Gastroesophageal sphincter (tissue), 4 donors: ENCODE data around the gene ADAMTS4. TPM values are rescaled to one million over a fixed set of nuclear protein-coding genes. Genes with fewer than 3 reads are reported as not detected.

Experiments
- ATAC-seq: fragments of 150-250 bp; one replicate; pipeline ENCODE4 v1.9.1; 2016; ENCODE audit warnings: mild to moderate bottlenecking, moderate library complexity
- H3K27ac ChIP-seq, 4 donors: fragments of 200-600 bp; sonication (generic) in 3 of 4; 1 replicate in 3 of 4; 2 replicates in 1 of 4; pipeline ENCODE4 v1.5.1; 2016 to 2019
- H3K27me3 ChIP-seq: fragments of 200-600 bp; sonication (generic); one replicate; pipeline ENCODE4 v1.5.1; 2019
- H3K36me3 ChIP-seq, 2 donors: fragments of 200-600 bp; sonication (generic); one replicate each; pipeline ENCODE4 v1.5.1; 2019; ENCODE audit warnings: control low read depth in 1 of 2
- H3K4me1 ChIP-seq, 3 donors: fragments of 200-600 bp; sonication (generic); 1 replicate in 2 of 3; 2 replicates in 1 of 3; pipeline ENCODE4 v1.5.1; 2016 to 2019; ENCODE audit warnings: control low read depth in 2 of 3
- H3K4me3 ChIP-seq, 2 donors: fragments of 200-600 bp; sonication (generic); one replicate each; pipeline ENCODE4 v1.5.1; 2019; ENCODE audit warnings: mild to moderate bottlenecking in 1 of 2, moderate library complexity in 1 of 2
- H3K9me3 ChIP-seq, 3 donors: fragments of 200-600 bp; sonication (generic); one replicate each; pipeline ENCODE4 v1.5.1; 2017 to 2019; ENCODE audit warnings: control low read depth in 2 of 3
- CTCF ChIP-seq, 4 experiments: fragments of 200-600 bp in 2 of 4; fragments of 450-650 bp in 2 of 4; sonication (generic) in 1 of 4; IDR thresholded peaks; one replicate each; pipeline ENCODE4 v1.5.1; 2017 to 2019; ENCODE audit warnings: antibody characterized with exemption in 4 of 4, mild to moderate bottlenecking in 2 of 4, moderate library complexity in 2 of 4
- EP300 ChIP-seq: sonication (generic); formaldehyde crosslinking; IDR thresholded peaks from one replicate; pipeline ENCODE4 v1.6.1; 2017; ENCODE audit warnings: antibody characterized with exemption, mild to moderate bottlenecking
- POLR2A ChIP-seq, 2 donors: fragments of 450-650 bp; IDR thresholded peaks; one replicate each; pipeline ENCODE4 v1.6.1; 2017; ENCODE audit warnings: antibody characterized with exemption in 2 of 2, mild to moderate bottlenecking in 2 of 2, moderate library complexity in 1 of 2
- POLR2AphosphoS5 ChIP-seq: sonication (generic); formaldehyde crosslinking; IDR thresholded peaks from one replicate; pipeline ENCODE4 v1.6.1; 2017; ENCODE audit warnings: antibody characterized with exemption
- WGBS, 2 donors: methylation state at CpG; one replicate each; pipeline ENCODE4 v1.1.5; 2018; ENCODE audit warnings: low coverage in 1 of 2; 5-methylcytosine and 5-hydroxymethylcytosine counted together
- total RNA-seq, 4 donors: library from RNA; depleted of rRNA; stranded (reverse); fragments of >200 nt; gene quantifications; one replicate each; pipeline ENCODE4 v1.1.0, GENCODE V29; 2016

Gene ADAMTS4
- total RNA-seq, 4 donors from 2014 or later, result 3.7 to 60.6 (median 6.7) TPM

GRCh38 chr1:161198194-161198896 is 509 bp downstream of the ADAMTS4 start:
- Histone ChIP-seq H3K27ac (peak overlapping the region; percentile 2 to 96 (median 95)), H3K9me3 (no peaks in the 10 kb centered on the region), H3K27me3 (no peaks in the 10 kb centered on the region), H3K4me1 (peaks cover 0 to 91% (median 46%) of the 10 kb centered on the region in 3 donors), H3K36me3 (peaks cover 0 to 4% of the 10 kb centered on the region in 2 donors), H3K4me3 (peak overlapping the region; percentile 0 to 50)
- TF ChIP-seq POLR2A (IDR thresholded peaks at IDR 0.05) (no peak), EP300 (no peak), POLR2AphosphoS5 (no peak), CTCF (IDR thresholded peaks at IDR 0.05) (no peak)
- WGBS, 2 donors, result no CpG with 5 or more reads among the region's 20 CpGs
- no peak for ATAC-seq

GRCh38 chr1:161197560-161198193 is 1.2 kb downstream of the ADAMTS4 start:
- TF ChIP-seq CTCF (IDR thresholded peaks at IDR 0.05) (no peak), POLR2A (IDR thresholded peaks at IDR 0.05) (no peak), POLR2AphosphoS5 (no peak), EP300 (no peak)
- 41 to 43% methylated on average over 4 to 5 of the region's 11 CpGs for WGBS, 2 donors
- peaks cover 0 to 91% (median 46%) of the 10 kb centered on the region in 3 donors for H3K4me1 ChIP-seq
- no peaks in the 10 kb centered on the region for H3K27me3 ChIP-seq
- H3K9me3 ChIP-seq, result no peaks in the 10 kb centered on the region
- no peak for ATAC-seq
- peak overlapping the region in 3 of 4 donors; percentile 94 to 96 (median 96) for H3K27ac ChIP-seq
- H3K36me3 ChIP-seq, result peaks cover 0 to 3% of the 10 kb centered on the region in 2 donors
- peak overlapping the region in 1 of 2 donors; percentile 50 for H3K4me3 ChIP-seq

GRCh38 chr1:161196521-161197451 is 2.1 kb downstream of the ADAMTS4 start:
- TF ChIP-seq EP300 (no peak), CTCF (IDR thresholded peaks at IDR 0.05) (no peak), POLR2A (IDR thresholded peaks at IDR 0.05) (no peak), POLR2AphosphoS5 (no peak)
- no peaks in the 10 kb centered on the region for H3K9me3 ChIP-seq
- H3K4me3 ChIP-seq, result peak overlapping the region in 1 of 2 donors; percentile 50
- WGBS, 2 donors, result 19 to 27% methylated on average over 3 to 7 of the region's 27 CpGs
- H3K36me3 ChIP-seq, result peaks cover 0 to 8% of the 10 kb centered on the region in 2 donors
- H3K27ac ChIP-seq, result peak overlapping the region in 3 of 4 donors; percentile 94 to 96 (median 96)
- H3K4me1 ChIP-seq, result peaks cover 0 to 95% (median 46%) of the 10 kb centered on the region in 3 donors
- H3K27me3 ChIP-seq, result no peaks in the 10 kb centered on the region
- ATAC-seq, result no peak

GRCh38 chr1:161196111-161196510 is 2.7 kb downstream of the ADAMTS4 start:
- H3K27me3 ChIP-seq, result no peaks in the 10 kb centered on the region
- no peaks in the 10 kb centered on the region for H3K9me3 ChIP-seq
- ATAC-seq, result no peak
- 89 to 100% methylated on average over 1 to 4 of the region's 7 CpGs for WGBS, 2 donors
- peaks cover 0 to 89% (median 42%) of the 10 kb centered on the region in 3 donors for H3K4me1 ChIP-seq
- peak overlapping the region in 1 of 2 donors; percentile 50 for H3K4me3 ChIP-seq
- H3K27ac ChIP-seq, result peak overlapping the region in 3 of 4 donors; percentile 94 to 96 (median 96)
- TF ChIP-seq EP300 (no peak), POLR2AphosphoS5 (no peak), POLR2A (IDR thresholded peaks at IDR 0.05) (no peak), CTCF (IDR thresholded peaks at IDR 0.05) (no peak)
- peaks cover 0 to 14% of the 10 kb centered on the region in 2 donors for H3K36me3 ChIP-seq
